Chondrocyte (in vitro differentiated cells): Measurements from ENCODE around the gene GNE. TPM values are rescaled to one million over a fixed set of nuclear protein-coding genes. Genes with fewer than 3 reads are reported as not detected.

Experiments
- DNase-seq: peaks from one replicate; pipeline ENCODE4 v3.0.0; 2021; ENCODE audit warnings: mixed read lengths, low spot score
- H3K27ac Mint-ChIP-seq: one replicate; pipeline ENCODE4 v1.8.0; 2021; ENCODE audit warnings: mild to moderate bottlenecking, moderate library complexity, mixed read lengths; ENCODE audit not compliant: unreplicated experiment
- H3K27me3 Mint-ChIP-seq: 2 replicates; pipeline ENCODE4 v1.8.0; 2021; ENCODE audit warnings: low read depth, mixed read lengths
- H3K36me3 Mint-ChIP-seq: 2 replicates; pipeline ENCODE4 v1.8.0; 2021; ENCODE audit warnings: low read depth, mixed read lengths
- H3K4me1 Mint-ChIP-seq: 2 replicates; pipeline ENCODE4 v1.8.0; 2021; ENCODE audit warnings: low read depth, mild to moderate bottlenecking, mixed read lengths
- H3K4me3 Mint-ChIP-seq: one replicate; pipeline ENCODE4 v1.8.0; 2021; ENCODE audit warnings: mild to moderate bottlenecking, moderate library complexity, mixed read lengths; ENCODE audit not compliant: unreplicated experiment
- H3K9me3 Mint-ChIP-seq: 2 replicates; pipeline ENCODE4 v1.8.0; 2021; ENCODE audit warnings: low read depth, mixed read lengths
- total RNA-seq: library from RNA; stranded (reverse); gene quantifications from 3 replicates; pipeline ENCODE4 v1.2.1, GENCODE V29; 2021
- TF ChIP-seq, protein P1 (sequence below): fragments of 200-600 bp; sonication (generic); IDR thresholded peaks from 2 replicates; pipeline ENCODE4 v1.5.0; 2021; ENCODE audit warnings: antibody characterized with exemption, mild to moderate bottlenecking, moderate library complexity

The GNE gene
- total RNA-seq, 1 donor from 2014 or later, result 17.8 TPM

DNA sequence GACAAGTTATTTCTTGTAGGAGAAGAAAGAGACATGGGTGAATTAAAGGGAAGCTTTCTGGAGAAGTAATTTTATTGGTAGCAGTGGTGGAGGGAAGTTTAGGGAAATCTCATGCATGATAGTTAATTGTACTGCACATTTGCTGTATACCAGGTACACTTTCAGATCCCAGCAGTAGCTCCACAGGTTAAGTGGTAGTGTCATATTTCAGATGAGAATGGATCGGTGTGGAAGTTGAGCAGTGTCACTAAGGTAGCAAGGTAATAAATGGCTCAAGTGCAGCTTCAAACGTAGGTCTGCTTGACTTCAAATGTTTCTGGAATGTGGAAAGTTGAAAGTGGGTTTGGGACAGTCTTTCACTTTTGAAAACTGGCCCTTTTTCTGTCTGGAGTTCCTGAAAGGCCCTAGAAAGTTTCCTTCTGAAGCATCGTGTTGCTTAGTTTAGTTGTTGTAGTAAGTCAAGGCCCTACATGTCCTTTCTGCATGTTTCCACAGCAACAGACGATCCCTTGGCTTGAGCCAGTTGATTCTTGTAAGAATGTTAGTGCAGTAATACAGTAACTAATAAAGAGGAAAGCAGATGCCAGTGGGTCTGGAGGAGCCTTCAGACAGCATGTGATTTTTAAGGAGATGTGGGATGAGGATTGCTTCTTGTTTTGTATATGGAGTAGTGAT, 63.8 kb downstream of the GNE start:
- H3K36me3 Mint-ChIP-seq, result peaks cover 5% of the 10 kb centered on the region
- peak overlapping the region; percentile 73 for H3K27ac Mint-ChIP-seq
- no peak for DNase-seq
- peaks cover 51% of the 10 kb centered on the region for H3K4me1 Mint-ChIP-seq
- TF ChIP-seq, protein P1, sequence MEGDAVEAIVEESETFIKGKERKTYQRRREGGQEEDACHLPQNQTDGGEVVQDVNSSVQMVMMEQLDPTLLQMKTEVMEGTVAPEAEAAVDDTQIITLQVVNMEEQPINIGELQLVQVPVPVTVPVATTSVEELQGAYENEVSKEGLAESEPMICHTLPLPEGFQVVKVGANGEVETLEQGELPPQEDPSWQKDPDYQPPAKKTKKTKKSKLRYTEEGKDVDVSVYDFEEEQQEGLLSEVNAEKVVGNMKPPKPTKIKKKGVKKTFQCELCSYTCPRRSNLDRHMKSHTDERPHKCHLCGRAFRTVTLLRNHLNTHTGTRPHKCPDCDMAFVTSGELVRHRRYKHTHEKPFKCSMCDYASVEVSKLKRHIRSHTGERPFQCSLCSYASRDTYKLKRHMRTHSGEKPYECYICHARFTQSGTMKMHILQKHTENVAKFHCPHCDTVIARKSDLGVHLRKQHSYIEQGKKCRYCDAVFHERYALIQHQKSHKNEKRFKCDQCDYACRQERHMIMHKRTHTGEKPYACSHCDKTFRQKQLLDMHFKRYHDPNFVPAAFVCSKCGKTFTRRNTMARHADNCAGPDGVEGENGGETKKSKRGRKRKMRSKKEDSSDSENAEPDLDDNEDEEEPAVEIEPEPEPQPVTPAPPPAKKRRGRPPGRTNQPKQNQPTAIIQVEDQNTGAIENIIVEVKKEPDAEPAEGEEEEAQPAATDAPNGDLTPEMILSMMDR, result no peak
- H3K9me3 Mint-ChIP-seq, result no peaks in the 10 kb centered on the region
- peak overlapping the region; percentile 94 for H3K4me3 Mint-ChIP-seq
- H3K27me3 Mint-ChIP-seq, result no peaks in the 10 kb centered on the region

DNA sequence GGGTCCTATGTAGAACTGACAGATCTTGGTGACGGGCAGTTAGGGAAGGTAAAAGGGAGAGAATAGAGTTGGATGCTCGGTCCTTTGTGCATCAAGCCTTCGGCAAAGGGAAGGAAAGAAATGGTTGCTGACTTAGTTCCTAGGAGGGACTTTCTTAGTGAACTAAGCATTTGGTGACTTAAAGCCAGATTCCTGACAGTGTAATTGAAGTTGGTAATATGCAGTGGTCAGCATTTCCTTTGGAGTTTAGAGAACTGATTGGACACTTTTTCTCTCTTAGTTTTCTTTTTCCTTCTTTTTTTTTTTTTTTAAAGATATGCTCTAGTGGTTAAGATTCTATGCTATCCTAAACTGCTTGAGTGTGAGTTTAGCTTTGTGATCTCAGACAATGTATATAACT, 65.2 kb downstream of the GNE start:
- no peaks in the 10 kb centered on the region for H3K9me3 Mint-ChIP-seq
- peaks cover 52% of the 10 kb centered on the region for H3K4me1 Mint-ChIP-seq
- peak overlapping the region; percentile 46 for H3K27ac Mint-ChIP-seq
- peak overlapping the region; percentile 94 for H3K4me3 Mint-ChIP-seq
- TF ChIP-seq, protein P1, result no peak
- DNase-seq, result no peak
- no peaks in the 10 kb centered on the region for H3K27me3 Mint-ChIP-seq
- peaks cover 2% of the 10 kb centered on the region for H3K36me3 Mint-ChIP-seq

DNA sequence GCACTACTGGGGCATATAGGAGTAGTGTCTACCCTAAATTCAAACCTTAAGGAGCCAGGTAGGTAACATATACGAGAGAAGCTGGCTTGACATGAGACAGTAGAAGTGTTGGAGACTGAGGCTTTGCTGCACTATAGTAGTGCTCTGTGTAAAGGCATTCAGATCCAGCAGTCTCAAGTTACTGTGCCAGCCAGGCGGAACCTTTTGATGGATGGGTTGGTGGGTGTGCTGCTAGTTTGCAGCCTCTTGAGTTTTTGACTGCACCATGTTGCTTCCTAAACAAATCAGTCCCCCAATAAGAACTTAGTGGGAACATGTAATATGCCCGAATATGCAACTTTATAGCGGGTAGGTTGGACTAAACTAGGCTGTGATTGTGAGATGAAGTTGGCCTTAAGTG, 66.1 kb downstream of the GNE start:
- H3K27ac Mint-ChIP-seq, result peak overlapping the region; percentile 50
- H3K4me1 Mint-ChIP-seq, result peaks cover 60% of the 10 kb centered on the region
- peak overlapping the region; percentile 94 for H3K4me3 Mint-ChIP-seq
- no peaks in the 10 kb centered on the region for H3K9me3 Mint-ChIP-seq
- H3K36me3 Mint-ChIP-seq, result peaks cover 2% of the 10 kb centered on the region
- TF ChIP-seq, protein P1, result no peak
- no peak for DNase-seq
- no peaks in the 10 kb centered on the region for H3K27me3 Mint-ChIP-seq

DNA sequence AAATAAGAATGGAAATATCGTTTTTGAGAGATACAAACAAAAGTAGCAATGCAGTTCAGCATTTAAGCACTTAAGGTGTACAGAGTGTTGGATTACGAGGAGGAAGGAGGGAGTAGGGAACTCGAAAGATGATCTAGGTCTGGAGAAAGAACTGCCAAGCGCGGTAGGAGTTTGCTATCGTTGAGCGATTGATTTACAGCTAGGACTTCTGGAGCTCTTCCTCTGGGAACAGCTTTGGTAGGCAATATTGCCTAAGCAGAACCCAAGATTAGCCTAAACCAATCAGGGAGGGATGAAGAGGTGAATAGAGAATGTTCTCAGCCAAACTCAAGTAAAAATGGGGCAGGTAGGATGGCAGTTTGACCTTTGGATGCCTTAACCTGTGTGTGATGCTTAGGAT, 66.6 kb downstream of the GNE start:
- DNase-seq, result no peak
- TF ChIP-seq, protein P1, result no peak
- Mint-ChIP-seq H3K4me1 (peaks cover 62% of the 10 kb centered on the region), H3K27ac (peak overlapping the region; percentile 88), H3K27me3 (no peaks in the 10 kb centered on the region), H3K36me3 (peaks cover 2% of the 10 kb centered on the region), H3K9me3 (no peaks in the 10 kb centered on the region), H3K4me3 (peak overlapping the region; percentile 94)

DNA sequence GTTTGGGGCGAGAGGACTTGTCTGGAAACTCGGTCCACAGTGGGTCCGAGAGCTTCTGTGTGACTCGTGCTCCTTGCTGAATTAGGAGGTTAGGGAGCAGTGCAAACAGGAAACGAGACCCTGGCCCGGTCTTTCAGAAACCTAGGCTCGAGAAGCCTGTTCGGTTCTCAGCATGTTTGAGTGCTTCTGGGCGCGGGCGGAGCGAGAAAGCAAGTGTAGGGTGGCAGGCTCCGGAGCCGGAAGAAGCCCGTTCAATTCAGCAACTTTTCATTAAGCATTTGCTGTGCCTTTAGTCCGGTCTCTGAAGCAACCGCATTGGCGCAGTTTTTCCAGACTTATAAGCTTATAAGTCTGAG, 67.0 kb downstream of the GNE start:
- DNase-seq, result no peak
- H3K27ac Mint-ChIP-seq, result peak overlapping the region; percentile 88

More for the DNA sequence above, 67.0 kb downstream of the GNE start:
- Mint-ChIP-seq H3K4me3 (peak overlapping the region; percentile 94), H3K4me1 (peaks cover 62% of the 10 kb centered on the region), H3K9me3 (no peaks in the 10 kb centered on the region), H3K36me3 (peaks cover 2% of the 10 kb centered on the region), H3K27me3 (no peaks in the 10 kb centered on the region)
- TF ChIP-seq, protein P1, result no peak
